ENCODE data around the gene SLC35B2. TPM values are rescaled to one million over a fixed set of nuclear protein-coding genes. Genes with fewer than 3 reads are reported as not detected.

Gene SLC35B2
- total and polyA plus RNA-seq, 9 of the 15 experiments (the other 6 are each of a cell fraction or from before 2014, with no cell fraction given) = 14.5 to 59.1 (median 47.1) TPM

DNA sequence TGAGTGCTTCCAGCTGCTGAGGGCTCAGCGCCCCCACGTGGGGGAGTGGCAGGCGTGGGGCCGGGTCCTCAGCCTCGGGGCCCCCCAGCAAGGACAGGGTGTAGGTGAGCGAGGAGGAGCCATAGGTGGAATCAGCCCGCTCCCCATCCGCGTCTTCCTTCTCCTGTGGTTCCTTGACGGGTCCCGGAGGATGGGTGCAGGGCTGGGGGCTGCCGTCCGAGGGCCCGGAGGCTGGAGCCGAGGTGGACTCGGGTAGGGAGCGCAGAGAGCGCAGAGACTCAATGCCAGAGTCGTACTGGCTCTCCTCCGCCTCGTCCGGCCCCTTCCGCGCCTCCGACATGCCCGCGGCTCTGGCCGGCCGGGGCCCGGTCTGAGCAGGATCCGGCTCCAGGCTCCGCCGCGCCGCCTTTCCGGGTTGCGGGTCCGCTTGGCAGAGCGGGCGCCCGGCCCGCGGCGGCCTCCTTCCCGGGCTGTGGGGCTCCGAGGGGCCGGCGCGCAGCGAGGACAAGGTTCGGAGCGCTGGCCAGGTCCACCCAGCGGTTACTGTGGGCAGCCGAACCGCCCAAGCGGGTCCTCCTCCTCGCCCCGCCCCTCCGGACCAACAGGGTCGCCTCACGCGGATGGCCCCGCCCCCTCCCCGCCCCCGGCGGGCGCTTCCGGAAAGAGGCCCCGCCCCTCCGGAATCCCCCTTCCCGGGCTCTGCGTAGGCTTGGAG lies 7.8 kb upstream of the SLC35B2 start, which contains the start of gene NFKBIE (continued):
- TF ChIP-seq, protein P1, sequence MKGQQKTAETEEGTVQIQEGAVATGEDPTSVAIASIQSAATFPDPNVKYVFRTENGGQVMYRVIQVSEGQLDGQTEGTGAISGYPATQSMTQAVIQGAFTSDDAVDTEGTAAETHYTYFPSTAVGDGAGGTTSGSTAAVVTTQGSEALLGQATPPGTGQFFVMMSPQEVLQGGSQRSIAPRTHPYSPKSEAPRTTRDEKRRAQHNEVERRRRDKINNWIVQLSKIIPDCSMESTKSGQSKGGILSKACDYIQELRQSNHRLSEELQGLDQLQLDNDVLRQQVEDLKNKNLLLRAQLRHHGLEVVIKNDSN (CRISPR knock-in tag; IDR thresholded peaks at IDR 0.05) = peak; percentile 65
- TF ChIP-seq ZZZ3 (IDR thresholded peaks at IDR 0.05) (no peak), POLR2G (IDR thresholded peaks at IDR 0.05; ENCODE audit: low read depth, low read length) (peak; percentile 90), ZNF184 (CRISPR knock-in tag; IDR thresholded peaks at IDR 0.05) (no peak), ZNF778 (CRISPR knock-in tag; IDR thresholded peaks at IDR 0.05) (no peak), CC2D1A (IDR thresholded peaks at IDR 0.05) (no peak), ZNF830 (CRISPR knock-in tag; IDR thresholded peaks at IDR 0.05) (no peak), ZNF764 (CRISPR knock-in tag; IDR thresholded peaks at IDR 0.05; ENCODE audit: low read depth) (no peak), ZNF695 (CRISPR knock-in tag; IDR thresholded peaks at IDR 0.05) (no peak), ZNF780A (CRISPR knock-in tag; IDR thresholded peaks at IDR 0.05) (no peak)
- TF ChIP-seq, protein P2, sequence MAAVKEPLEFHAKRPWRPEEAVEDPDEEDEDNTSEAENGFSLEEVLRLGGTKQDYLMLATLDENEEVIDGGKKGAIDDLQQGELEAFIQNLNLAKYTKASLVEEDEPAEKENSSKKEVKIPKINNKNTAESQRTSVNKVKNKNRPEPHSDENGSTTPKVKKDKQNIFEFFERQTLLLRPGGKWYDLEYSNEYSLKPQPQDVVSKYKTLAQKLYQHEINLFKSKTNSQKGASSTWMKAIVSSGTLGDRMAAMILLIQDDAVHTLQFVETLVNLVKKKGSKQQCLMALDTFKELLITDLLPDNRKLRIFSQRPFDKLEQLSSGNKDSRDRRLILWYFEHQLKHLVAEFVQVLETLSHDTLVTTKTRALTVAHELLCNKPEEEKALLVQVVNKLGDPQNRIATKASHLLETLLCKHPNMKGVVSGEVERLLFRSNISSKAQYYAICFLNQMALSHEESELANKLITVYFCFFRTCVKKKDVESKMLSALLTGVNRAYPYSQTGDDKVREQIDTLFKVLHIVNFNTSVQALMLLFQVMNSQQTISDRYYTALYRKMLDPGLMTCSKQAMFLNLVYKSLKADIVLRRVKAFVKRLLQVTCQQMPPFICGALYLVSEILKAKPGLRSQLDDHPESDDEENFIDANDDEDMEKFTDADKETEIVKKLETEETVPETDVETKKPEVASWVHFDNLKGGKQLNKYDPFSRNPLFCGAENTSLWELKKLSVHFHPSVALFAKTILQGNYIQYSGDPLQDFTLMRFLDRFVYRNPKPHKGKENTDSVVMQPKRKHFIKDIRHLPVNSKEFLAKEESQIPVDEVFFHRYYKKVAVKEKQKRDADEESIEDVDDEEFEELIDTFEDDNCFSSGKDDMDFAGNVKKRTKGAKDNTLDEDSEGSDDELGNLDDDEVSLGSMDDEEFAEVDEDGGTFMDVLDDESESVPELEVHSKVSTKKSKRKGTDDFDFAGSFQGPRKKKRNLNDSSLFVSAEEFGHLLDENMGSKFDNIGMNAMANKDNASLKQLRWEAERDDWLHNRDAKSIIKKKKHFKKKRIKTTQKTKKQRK (IDR thresholded peaks at IDR 0.05; ENCODE audit: borderline replicate concordance, low read depth, low read length) = no peak
- TF ChIP-seq, protein P3, sequence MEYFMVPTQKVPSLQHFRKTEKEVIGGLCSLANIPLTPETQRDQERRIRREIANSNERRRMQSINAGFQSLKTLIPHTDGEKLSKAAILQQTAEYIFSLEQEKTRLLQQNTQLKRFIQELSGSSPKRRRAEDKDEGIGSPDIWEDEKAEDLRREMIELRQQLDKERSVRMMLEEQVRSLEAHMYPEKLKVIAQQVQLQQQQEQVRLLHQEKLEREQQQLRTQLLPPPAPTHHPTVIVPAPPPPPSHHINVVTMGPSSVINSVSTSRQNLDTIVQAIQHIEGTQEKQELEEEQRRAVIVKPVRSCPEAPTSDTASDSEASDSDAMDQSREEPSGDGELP (CRISPR knock-in tag; IDR thresholded peaks at IDR 0.05; ENCODE audit: borderline replicate concordance) = peak; percentile 84
- TF ChIP-seq, protein P4, sequence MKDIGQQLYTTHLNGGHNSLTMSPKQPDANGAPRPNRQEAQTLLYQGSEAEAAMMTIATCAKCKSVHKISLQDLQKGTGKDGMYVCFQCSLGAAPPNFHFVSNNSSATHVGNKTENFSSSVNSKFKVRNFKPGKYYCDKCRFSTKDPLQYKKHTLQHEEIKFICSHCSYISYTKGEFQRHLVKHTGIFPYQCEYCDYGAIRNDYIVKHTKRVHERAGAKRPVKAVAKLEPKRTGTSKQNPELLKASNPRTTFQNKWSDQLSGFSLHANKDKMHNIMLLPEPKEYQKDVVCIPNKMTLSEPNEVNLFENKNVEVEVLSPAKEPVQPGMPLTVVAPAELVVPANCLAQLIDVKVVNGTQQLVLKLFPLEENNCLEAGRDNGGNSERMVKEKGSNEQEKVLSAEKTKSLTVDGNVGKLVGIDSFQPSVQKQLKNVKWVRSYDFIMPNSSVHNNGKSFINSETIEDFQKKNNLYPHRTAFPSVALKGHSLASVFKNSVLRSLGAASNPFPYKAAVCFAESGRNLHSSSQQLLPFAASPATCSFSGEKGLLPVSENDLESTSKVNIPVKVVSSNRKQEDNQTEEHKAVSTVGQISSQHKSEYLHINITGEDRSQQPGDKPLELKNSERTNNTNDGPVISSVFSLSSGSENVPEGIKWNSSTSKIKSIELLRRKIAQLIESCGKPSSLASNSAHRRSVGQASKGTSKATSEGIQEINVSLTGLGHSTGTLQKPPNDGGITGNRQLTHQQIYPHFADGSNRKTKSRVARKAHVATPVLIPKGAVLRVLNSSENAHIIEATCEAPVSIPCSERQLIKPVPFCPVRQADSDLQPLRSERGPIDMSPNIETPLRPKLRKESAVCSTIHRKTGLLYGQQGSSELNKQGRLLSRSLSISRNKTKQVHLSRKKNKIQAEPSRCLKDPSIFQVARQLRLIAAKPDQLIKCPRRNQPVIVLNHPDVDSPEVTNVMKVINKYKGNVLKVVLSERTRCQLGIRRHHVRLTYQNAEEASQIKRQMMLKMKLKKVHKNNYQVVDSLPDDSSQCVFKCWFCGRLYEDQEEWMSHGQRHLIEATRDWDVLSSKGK (CRISPR knock-in tag; IDR thresholded peaks at IDR 0.05) = no peak
- TF ChIP-seq, protein P5, sequence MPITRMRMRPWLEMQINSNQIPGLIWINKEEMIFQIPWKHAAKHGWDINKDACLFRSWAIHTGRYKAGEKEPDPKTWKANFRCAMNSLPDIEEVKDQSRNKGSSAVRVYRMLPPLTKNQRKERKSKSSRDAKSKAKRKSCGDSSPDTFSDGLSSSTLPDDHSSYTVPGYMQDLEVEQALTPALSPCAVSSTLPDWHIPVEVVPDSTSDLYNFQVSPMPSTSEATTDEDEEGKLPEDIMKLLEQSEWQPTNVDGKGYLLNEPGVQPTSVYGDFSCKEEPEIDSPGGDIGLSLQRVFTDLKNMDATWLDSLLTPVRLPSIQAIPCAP (CRISPR knock-in tag; IDR thresholded peaks at IDR 0.05; ENCODE audit: borderline replicate concordance) = no peak
- TF ChIP-seq, protein P6, sequence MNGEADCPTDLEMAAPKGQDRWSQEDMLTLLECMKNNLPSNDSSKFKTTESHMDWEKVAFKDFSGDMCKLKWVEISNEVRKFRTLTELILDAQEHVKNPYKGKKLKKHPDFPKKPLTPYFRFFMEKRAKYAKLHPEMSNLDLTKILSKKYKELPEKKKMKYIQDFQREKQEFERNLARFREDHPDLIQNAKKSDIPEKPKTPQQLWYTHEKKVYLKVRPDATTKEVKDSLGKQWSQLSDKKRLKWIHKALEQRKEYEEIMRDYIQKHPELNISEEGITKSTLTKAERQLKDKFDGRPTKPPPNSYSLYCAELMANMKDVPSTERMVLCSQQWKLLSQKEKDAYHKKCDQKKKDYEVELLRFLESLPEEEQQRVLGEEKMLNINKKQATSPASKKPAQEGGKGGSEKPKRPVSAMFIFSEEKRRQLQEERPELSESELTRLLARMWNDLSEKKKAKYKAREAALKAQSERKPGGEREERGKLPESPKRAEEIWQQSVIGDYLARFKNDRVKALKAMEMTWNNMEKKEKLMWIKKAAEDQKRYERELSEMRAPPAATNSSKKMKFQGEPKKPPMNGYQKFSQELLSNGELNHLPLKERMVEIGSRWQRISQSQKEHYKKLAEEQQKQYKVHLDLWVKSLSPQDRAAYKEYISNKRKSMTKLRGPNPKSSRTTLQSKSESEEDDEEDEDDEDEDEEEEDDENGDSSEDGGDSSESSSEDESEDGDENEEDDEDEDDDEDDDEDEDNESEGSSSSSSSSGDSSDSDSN (IDR thresholded peaks at IDR 0.05; ENCODE audit: borderline replicate concordance in 1 of 2, low read depth in 2 of 2, low read length in 2 of 2) = peak in 1 of 2 experiments; percentile 88; a peak in 2 of 4 replicates

Data from K562 (cell line).